ENCODE data around the gene EXOC6B.

GRCh38 chr2:72778410-72778809 is 47.4 kb downstream of the EXOC6B start:
- TF ChIP-seq CTCF (IDR thresholded peaks at IDR 0.05) (no peak), POLR2A (IDR thresholded peaks at IDR 0.05) (no peak)
